HG03571 (cell line): Measurements from ENCODE around the gene COL5A1.
"Not testable (repeated sequence)": the region's sequence is repeated elsewhere in the genome, so short reads cannot be mapped to it uniquely, and the experiment has no call there.

Source experiments
- ATAC-seq: cut with Tn5 transposase; IDR thresholded peaks from one replicate; pipeline ENCODE4 v1.9.1; 2021; ENCODE audit not compliant: unreplicated experiment

Gene COL5A1

GRCh38 chr9:134690301-134690751, 48.7 kb downstream of the COL5A1 start:
- no peak for ATAC-seq

- ATAC-seq, result no peak
Observed at GRCh38 chr9:134690946-134691694, 49.5 kb downstream of the COL5A1 start.

DNA sequence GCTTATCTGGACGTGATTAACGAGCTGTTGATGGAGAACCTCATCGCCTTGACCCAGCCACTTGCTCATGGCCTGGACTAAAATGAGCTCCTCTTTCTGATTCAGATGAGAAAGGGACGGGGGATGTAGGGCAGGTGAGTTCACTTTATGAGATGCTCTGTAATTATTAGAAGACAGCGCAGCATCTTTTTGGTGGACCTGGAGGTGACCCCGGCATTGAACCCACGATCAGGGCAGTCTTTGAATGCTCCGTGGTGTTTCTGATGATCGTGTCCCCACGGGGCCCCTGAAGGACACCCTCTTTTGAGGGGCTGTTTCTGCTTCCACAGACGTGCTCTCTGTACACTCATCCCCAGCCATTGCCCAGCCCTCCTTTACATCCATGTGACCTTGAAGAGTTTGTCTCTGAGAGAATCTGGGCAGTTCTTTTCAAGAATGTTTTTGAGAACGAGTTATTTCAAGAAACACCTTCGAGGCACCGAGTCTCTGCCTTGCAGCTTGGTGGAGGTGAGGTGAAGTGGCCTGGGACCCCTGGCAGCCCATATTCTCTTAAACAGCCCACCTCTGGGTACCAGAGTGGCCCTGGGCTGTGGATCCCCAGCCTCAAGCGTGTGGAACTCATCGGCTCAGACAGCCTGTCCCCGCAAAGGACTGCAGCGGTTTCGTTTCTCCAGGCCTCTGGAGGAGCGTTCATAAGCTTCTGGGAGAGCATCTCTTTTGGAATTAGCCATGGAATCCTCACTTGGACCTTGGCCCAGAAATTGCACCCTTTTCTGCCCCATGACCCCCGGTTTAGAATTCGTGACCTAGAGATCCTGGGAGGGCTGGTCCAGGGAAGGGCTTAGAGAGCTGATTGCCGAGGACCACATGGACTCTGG, 50.3 kb downstream of the COL5A1 start:
- no peak for ATAC-seq

GRCh38 chr9:134692573-134692860, 50.9 kb downstream of the COL5A1 start:
- ATAC-seq, result no peak

DNA sequence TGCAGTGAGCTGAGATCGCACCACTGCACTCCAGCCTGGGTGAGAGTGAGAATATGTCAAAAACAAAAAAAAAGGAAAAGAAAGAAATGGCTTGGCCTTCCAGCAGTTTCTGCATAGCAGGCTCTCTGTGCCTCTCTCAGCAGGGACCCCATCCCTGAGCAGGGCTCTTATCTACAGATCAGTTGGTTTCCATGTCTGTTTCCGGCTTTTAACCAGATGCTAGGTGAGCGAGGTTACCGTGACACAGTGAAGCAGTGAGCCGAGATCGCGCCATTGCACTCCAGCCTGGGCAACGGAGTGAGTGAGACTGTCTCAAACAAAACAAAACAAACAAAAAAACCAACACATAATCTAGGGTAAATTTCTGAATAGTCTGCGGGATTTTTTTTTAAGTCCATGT, 51.4 kb downstream of the COL5A1 start:
- no peak for ATAC-seq

DNA sequence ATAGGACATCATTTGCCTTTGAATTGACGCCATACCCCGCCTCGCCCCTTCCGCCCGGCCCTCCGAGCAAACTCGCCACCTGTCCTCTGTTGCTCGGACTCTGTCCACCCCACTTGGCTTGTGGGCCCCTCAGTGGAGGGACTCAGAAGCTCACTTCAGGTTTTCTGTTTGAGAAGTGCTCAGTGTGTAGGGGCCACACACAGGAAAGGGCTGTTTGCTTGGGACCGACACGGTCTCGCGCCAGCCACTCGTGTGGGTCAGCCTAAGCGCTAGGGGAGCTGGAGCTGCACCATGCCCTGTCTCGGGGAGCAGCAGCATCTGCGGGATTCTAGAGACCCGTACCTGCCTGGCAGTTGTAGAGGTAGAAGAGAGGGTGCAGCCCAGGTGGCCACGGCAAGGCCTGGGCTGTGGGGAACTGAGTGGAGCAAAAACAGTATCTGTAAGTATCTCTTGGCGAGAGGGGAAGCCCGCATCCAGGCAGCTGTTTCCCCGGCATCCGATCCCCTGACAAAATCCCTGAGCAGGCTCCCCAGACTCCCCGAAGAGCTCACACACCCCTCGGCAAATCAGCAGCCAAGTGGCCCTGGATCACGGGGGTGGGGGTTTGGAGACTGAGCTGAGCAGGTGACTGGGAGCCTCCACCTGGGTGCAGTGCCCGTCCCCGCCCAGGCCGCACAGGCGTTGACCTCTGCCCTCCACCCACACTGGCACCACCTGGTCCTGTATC, 52.2 kb downstream of the COL5A1 start:
- ATAC-seq, result no peak

GRCh38 chr9:134694368-134694665, 52.7 kb downstream of the COL5A1 start:
- no peak for ATAC-seq

- no peak for ATAC-seq
Observed at GRCh38 chr9:134694714-134695113, 53.1 kb downstream of the COL5A1 start.

- no peak for ATAC-seq
Observed at GRCh38 chr9:134695144-134695543, 53.5 kb downstream of the COL5A1 start.

DNA sequence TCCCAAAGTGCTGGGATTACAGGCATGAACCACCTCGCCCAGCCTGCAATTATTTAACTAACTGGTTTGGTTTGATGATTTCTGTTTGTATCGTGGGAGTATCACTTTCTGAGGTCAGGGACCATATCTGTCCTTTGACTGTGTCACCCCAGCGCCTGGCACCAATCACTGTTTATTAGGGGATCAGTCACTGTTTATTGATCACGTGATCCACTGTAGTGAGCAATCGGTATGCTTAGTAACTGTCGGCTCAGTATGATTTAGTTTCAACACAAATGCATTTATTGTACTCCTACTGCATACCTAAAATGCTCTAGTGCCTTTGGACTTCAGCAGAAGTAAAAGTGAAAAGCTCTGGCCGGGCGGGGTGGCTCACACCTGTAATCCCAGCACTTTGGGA, 54.8 kb downstream of the COL5A1 start:
- ATAC-seq, result no peak

GRCh38 chr9:134698111-134698510, 56.5 kb downstream of the COL5A1 start:
- no peak for ATAC-seq

DNA sequence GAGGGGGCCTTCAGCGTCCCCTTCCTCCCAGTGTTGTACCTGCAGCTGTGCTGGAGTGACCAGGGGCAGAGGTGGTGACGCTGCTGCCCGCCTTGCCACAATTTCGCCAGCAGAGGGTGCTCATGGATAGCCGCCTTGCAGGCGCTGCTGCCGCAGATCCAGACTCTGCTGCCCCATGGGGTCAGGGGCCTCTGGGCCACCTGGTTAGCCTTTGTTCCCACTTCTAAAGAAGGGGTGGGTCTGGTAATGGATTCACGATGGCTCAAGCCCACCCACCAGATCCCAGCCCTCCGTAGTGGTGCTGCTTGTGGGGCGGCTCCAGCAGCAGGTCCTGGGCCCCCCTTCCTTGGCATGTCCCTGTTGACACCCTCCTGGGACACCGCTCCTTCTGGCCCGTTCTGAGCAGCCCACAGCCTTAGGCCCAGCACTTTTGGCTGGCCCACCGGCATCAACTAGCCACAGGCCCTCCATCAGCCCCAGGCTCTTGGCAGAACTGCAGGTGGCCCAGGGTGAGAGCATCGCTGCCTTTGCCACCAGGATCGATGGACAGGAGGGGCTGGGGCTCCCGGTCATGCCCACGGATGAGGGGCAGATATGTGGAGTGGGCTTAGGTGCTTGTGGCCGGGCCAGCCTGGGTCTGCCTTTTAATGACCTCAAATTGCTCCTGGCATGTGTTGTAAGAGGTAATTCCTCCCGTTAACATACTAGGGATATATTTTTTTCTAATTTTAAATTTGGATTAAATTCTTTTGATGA, 57.2 kb downstream of the COL5A1 start:
- no peak for ATAC-seq

DNA sequence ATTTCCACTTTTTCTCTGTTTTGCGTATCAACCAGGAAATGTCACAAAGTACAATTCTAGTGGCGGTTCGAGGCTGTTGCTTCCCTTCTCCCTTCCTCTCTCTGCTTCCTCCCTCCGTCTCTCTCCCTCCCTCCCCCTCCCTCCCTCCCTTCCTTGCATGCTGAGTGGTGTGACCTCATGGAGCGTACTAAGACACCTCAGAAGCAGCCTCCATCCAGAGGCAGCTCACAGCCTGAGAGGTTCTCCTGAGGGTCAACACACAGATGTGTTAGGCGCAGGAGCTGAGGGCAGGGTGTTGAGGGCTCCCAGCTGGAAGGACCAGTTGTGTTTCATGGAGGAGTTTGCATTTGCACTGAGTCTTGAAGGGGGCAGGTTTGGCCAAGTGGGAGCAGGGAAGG, 57.7 kb downstream of the COL5A1 start:
- no peak for ATAC-seq

GRCh38 chr9:134700636-134701350, 59.2 kb downstream of the COL5A1 start:
- ATAC-seq, result no peak

GRCh38 chr9:134701581-134702259, 60.1 kb downstream of the COL5A1 start:
- ATAC-seq, result no peak

DNA sequence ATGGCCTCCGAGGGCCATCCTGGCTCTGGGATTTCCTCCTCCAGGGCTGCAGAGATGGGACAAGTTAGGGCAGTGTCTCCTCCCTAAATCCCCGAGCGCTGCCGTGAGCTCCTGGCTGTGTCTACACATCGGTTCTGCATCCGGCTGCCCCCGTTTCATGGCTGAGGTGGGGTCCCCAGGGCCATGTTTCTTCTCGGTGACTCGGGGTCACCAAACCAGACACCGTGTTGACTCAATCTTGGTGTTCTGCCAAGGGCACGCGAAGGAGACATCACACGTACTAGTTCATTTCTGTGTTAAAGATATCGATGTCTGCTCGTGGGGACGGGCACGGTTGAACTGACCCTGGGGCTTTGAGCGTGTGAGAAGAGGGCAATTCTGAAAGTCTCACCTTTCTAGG, 60.7 kb downstream of the COL5A1 start:
- ATAC-seq, result no peak

GRCh38 chr9:134703730-134704114, 62.1 kb downstream of the COL5A1 start:
- not testable (repeated sequence) for ATAC-seq

DNA sequence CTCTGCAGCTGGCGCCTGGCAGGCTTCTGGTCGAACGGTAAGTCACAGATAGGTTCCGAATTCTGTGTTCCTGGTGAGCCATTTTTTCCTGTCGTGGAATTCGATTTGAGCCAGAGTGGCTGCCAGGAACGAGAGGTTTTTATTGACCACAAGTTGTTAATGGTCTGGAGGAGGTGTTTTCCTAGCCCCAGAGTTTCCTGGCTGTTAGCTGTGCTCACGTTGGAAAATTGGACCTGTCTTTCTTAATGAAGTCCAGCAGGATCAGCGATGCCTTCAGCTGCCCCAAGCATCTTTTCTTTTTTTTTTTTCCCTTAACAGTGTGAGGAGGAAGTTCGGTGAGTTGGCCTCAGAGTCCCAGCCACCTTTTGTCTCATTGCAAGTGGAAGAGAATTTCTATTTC, 62.9 kb downstream of the COL5A1 start:
- no peak for ATAC-seq

- ATAC-seq, result no peak
Observed at GRCh38 chr9:134705786-134706185, 64.2 kb downstream of the COL5A1 start.

DNA sequence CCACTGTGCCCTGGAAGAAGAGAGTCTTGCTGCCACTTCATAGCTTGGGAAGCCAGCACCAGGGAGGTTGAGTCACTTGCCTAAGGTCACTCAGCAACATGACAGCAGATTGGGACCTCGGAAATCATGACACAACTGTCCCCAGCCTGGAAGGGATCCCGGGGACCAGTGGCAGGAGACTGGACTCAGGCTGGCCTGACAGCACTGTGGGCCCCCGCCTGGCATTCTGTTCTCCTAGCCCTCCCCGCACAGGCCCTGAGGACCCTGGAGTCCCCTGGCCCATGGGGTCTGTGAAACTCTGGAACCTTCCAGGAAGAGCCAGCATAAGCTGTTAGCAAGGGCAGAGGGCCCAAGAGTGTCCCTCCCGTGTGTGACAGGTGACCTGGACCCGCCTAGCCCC, 64.9 kb downstream of the COL5A1 start:
- no peak for ATAC-seq
